Activated gamma-delta T cell (primary cell): ENCODE measurements around the gene ATR.
A peak's percentile ranks its signal among the peaks of the same experiment; 100 is the strongest.
"Not testable (repeated sequence)": the region's sequence is repeated elsewhere in the genome, so short reads cannot be mapped to it uniquely, and the experiment has no call there.

ENCODE experiments used
- DNase-seq: peaks from one replicate; lab custom pipeline; 2025; lab: John Stamatoyannopoulos, UW
- total RNA-seq, 2 donors: gene quantifications; one replicate each; lab custom pipeline; 2026; lab: John Stamatoyannopoulos, UW

ATR gene
- 198 to 221 reads per million in 2 donors for total RNA-seq

DNA sequence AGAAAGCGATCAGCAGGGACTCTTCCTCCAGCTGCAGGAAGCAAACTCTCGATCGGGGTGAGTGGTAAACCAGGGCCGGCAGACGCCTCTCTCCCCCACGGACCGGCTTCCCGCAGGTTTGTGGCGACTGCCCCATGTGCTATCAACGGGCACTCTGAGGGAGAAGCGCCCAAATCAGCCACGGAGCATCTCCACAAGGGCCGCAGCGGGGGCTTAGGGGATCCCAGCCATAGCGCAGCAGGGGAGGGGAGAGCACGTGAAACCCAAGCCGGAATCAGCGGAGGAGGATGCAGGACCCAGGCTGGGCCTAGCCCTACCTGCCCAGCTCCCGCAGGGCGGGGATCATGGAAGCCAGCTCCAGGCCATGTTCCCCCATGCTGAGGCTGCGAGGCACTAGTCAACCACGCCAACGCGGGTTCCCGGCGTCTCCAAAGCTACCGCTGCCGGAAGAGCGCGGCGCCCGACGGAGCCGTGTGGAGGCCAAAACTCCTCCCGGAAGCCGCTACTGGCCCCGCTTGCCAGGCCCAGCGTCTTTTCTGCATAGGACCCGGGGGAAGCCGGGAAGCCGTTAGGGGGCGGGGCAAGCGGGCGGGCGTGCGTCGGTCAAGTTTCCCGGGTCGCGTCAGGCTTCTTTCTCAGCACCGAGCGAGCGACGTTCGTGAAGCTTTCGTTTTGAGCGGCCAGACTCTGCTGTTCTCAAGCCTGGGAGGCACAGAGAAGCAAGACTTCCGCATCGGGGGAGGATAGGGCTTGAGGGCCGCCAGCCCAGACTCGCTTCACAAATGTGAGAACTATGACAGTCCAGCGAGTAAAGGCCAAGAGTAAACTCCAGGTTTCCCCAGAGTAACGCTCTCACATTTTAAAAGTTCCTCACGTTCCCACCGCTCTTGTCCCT is at the start of gene ATR:
Gene ATR, minus strand, starts transcription at position 405 of the 895 bp plus-strand sequence. Its CDS starts 29 bp downstream, at position 376.
- DNase-seq = peak; percentile 86

DNA sequence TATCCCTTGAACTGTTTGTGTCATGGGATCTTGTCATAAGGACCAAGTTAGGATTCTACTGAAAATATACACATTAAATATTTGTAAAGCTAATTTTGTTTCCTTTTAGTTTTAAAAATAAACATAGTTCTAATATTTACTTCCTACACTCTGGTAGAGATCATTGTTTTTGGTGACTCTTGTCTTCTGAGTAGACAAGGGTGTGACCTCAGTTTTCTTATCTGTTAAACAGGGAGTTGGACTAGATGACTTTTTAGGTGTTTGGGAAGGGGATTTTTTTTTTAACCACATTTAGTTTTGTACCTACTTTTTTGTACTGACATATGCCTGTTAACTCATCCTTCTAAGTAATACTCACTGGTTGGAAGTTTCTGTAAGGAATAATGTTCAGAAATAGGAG is 48.4 kb upstream of the ATR start:
- no peak for DNase-seq

DNA sequence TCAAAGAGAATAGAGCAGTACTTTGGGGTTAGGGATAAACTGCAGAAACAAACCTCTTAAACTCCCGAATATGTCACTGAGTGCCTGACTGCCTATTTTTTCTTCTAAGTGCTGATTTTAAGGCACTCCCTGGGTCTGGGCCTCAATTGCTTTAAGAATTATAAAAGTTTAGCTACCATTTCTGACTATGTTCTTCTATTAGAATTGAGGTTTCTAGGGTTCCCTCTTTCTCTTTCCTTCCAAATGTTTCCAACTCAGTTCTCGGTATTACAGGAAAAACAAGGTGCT is 46.6 kb upstream of the ATR start:
- DNase-seq = no peak

DNA sequence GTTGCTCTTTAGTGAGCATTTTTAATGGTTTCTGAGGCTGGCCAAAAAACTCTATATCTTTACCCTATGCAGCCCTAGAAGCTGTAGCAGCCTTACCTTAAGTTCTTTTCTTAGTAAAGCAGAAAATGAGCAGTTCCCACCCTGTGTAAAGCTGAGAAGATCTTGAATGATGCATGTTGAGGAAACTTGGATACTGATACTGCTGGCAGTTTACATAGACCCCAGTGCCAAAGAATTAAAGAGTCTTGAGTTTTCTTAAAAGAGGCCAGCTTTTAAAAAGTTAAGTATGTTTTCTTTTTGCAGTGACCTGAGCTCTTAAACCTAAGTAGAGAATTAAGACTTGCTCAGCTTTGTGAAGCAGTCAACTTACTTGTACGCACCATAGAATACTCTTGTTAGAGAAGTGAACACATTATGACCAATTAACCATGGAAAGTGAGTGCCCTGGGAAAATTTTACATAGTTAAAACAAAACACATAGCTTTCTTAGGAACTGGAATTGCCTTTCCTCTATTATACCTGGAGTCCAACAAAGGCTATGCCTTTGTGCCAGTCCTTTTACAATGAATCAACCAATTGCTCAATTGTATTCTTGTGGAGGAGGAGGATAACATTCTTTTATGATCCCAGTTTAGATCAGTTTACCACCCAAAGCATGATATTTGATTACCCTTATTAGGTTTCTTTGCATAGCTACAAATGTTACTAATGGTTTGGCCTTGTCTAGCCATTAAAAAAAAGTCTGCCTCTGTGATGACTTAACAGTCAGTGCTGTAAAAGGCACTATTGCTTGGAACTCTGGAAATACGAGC is 46.0 kb upstream of the ATR start:
- no peak for DNase-seq

DNA sequence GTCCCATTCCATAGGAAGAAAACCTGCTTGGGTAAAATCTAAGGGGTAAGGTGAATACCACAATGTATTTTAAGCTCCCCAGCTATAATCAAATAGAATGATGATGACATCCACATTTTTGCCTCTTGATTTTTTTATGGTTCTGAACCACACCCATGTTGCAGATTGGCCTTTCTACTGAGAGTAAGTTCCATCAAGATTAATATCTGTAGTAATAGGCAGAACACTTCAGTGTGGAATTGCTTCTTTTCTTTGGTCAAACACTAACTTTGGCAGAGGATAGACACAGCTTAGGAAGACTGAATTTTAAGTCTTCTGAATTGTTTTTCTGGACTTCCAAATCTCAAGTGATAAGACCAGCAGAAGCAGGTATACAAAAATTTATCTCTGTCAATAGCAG is 44.7 kb upstream of the ATR start:
- no peak for DNase-seq

DNA sequence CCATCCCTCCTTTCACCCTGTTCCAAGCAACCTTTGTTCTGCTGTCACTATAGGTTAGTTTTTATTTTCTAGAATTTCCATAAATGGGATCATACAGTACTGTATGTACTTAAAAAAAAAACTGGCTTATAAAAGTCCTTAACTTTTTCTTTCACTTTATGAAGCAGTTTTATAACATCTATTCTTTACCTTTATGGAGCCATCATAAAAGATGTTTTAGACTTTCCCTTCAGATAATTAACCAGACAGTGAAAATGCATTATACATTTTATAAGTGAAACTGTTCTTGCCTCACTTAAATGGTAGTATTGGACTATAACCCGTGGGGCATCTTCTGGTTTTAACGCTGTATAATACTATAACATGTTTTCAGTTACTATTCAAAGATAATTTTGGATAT is 43.9 kb upstream of the ATR start:
- no peak for DNase-seq

DNA sequence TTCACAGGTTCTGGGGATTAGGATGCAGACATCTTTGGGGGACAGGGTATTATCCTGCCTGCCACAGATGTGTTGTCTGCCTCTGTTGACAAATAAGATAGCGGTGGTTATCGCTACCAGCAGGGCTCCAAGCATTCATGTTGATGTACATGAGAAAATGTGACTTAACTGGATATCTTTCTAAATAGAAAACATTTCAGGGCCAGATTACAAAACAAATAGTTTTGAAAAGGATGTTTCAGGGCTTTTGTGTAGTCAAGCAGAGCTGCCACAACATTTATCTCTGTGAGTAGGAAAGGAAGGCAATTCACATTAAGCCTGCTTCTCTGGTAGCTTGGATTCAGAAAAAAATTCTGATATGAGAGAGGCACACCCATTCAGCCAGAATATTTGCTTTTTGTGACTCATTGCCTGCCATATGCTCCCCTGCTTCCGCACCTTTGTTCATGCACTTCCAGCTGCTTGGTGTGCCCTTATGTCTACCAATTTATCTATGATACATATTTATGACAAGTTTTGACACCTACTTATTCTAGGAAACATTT is 40.5 kb upstream of the ATR start:
- DNase-seq = no peak

DNA sequence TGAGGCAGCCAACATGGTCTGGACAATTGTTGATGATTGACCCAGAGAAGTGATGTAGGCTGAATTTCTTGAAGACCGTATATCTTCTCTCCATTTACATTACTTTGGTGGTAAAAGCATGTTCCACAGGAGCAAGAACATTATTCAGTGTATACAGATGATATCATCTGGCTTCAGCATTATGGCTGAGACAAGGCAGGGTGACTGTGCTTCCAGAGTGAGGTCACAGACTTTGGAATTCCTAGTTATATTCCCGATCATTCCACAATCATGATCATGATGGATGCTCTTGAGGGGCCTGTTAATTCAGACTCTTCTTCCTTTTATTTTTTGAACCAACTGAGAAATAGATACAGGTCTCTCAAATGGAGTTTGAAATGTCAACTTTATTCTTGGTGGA is 36.6 kb upstream of the ATR start:
- no peak for DNase-seq

DNA sequence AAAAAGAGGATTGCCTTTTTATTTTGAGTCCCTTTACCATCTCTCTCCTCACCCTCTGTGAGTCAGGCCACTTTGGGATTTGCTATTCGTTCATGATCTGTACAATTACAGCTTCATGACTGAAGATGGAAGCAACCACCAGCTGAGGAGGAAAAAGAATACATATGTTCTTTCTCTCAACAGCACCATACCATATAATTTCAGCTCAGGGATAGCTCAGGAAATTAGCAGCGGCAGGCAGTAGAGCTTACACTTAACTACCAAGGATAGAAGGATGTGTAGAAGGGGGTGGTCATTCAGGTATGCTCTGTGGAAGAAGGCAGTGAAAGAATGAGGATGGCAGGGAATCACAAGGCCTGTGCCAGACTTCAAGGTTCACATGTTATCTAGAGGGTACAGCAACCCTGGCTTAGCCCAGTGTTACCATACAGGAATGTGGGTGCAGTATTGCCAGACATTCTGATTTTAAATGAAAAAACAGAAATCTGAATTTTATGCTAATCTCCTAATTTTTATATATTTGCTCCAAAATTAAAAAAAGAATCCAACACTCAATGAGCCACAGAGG is 35.6 kb upstream of the ATR start:
- DNase-seq = no peak

DNA sequence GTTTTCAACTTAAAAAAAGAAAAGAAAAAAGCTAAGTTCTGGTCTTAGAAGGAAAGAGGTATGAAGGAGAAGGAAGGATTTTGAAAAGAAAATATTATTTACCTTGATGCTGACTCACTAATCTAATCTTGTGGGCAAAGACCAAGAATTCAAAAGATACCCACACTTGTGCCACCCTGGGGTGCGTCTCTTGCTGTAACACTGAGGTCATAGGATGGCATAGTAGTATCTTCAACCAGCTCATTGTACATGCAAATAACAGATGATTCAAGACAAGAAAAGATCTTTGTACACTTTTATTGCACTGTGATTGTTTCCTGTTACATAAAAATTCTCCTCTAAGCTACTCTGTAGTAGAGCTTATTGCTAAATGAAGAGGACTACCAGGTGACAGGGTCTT is 35.0 kb upstream of the ATR start:
- DNase-seq = no peak

DNA sequence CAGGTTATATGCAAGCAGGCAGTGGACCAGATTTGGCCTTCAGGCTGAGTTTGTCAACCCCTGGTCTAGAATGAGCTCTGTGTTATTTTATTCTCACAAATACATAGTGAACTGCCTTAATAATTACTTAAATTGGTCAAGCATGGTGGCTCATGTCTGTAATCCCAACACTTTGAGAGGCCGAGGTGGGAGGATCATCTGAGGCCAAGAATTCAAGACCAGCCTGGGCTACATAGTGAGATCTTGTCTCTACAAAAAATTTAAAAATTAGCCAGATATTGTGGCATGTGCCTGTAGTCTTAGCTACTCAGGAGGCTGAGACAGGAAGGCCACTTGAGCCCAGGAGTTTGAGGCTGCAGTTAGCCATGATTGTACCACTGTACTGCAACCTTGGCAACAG is 32.7 kb upstream of the ATR start:
- no peak for DNase-seq

DNA sequence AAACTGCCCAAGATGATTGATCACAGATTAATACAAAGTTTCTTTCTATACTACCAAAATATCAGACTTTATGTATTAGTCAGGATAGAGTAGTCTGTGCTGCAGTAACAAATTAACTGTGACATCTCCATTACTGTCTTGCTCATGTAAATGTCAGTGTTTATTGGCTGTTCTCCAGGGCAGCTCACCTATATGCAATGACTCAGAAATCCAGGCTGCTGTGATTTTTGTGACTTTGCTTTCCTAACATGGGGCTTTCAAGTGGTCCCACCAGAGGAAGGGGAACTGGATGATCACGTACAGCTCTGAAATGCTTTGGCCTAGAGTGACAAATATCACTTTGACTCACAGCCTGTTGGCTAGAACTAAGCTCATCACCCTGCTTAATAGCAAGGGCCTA is 30.6 kb upstream of the ATR start:
- no peak for DNase-seq

DNA sequence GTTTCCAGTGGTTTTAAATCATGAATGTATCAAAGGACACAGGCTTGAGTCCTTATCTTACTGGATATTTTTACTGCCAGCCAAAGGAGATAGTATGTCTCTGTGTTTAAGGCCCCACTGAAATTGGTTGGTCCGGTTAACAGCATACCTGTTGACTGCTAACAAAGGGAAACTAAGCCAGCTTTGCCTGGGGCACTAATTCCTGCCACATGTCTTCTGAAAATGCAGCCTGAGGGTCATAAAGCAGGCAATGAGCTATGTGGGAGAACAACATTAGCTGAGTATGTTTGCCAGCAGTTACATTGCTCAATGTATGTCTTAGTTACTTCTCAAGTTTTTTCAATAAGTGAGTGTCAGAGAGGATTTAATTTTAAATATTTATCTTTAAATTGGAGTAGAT is 30.1 kb upstream of the ATR start:
- no peak for DNase-seq

DNA sequence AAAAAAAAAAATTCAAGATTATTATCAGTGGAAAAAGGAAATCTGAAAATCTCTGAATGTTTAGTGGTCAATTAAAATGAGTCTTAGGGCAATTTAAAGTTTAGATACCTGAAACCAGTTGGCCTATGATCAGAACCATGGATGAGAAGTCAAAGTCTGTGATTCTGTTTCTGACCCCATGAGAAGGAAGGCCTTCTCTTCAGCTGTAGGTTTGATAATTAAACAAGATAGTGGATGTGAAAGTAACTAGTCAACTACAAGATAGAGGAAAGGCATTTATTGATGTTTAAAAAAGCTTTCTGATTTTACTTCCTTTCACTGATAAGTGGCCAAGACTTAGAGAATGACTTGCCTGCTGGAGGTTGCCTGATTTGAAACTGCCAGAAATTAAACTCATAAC is 26.4 kb upstream of the ATR start:
- DNase-seq = no peak

DNA sequence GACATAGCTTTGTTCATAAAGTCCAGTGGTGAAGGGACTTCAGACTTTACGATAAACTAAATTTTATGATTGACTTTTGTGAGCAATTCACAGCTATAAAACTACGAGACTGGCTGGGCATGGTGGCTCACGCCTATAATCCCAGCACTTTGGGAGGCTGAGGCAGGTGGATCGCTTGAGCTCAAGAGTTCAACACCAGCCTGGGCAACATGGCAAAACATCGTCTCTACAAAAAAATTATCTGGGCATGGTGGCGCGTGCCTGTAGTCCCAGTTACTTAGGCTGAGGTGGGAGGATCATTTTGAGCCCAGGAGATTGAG is 24.8 kb upstream of the ATR start:
- not testable (repeated sequence) for DNase-seq

DNA sequence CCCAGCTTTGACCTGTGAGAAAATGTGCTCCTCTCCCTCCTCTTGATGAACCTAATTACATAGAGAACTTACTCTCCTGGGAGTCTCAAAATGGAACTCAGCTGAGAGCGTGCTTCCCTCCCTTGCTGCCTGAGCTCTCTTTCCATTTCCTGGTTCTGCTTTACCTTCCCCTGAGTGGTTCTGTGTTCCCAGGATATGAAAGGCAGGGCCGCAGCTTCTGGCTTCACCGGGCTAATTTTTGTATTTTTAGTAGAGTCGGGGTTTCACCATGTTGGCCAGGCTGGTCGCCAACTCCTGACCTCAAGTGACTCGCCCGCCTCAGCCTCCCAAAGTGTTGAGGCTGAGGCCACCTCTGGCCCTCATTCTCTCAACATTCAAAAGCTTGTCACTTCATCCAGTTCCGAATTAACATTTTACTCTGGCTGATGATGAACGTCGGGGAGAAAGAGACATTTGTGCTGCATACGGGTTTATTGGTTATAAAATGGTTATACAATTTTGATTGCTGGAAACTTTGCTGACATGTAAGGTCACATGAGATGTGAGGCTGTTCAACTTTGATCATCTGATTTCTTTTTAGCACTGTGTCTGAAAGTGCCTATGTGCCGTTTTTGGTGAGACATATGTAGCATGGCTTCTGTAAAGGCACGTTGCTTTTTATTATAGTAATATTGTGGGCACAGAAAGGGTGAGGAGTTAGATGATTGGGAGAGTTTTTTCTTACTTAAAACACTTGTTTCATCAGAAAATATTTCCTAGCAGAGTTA is 24.3 kb upstream of the ATR start:
- no peak for DNase-seq

DNA sequence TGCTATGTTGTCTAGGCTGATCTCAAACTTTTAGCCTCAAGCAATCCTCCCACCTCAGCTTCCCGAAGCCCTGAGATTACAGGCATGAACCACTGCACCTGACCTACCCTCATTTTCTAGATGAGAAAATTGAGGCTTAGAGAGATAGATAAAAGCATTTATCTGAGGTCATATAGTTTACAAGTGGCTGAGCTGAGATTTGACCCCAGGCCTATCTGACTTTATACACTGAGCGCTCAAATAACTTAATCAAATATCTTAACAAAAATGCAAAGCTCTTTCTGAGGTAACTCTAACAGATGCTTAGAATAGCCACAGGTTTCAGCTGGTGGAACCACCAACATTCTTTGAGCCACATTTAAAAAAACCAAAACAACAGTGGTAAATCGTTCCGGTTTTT is 23.2 kb upstream of the ATR start:
- DNase-seq = no peak

DNA sequence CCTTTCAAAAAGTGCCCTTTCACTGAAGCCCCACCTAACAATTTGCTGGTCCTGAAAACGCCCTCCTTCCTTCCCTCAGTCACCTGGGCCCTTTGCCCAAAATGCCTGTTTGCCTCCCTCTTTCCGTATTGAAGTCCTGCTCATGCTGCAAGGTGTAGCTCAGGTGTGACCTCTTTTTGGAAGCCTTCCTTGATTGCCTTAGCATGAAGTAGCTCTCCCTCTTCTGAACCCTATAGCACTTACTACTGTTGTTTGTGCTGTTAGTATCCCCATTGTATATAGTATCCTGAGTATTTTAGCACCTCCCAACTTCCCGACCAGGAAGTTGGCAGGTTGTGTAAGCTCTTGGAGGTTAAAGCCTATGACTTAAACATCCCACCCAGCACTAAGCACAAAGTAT is 19.4 kb upstream of the ATR start:
- DNase-seq = no peak

DNA sequence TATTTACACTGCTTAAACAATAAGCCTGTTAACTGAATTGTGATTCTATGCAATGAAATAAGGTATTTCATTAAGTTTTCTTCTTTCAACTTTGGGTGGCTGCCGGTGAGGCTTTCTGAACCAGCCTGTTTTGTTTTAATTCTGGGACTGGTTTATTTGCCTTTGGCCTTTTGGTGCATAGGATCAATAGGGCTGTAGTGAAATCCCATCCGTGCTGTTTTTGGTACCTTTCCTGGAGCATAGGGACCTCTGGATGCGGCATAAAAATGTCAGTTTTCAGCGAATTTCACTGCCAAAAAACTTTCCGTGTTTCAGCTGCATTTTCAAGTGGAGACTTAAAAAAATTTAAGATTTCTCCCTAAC is 18.2 kb upstream of the ATR start:
- DNase-seq = no peak

DNA sequence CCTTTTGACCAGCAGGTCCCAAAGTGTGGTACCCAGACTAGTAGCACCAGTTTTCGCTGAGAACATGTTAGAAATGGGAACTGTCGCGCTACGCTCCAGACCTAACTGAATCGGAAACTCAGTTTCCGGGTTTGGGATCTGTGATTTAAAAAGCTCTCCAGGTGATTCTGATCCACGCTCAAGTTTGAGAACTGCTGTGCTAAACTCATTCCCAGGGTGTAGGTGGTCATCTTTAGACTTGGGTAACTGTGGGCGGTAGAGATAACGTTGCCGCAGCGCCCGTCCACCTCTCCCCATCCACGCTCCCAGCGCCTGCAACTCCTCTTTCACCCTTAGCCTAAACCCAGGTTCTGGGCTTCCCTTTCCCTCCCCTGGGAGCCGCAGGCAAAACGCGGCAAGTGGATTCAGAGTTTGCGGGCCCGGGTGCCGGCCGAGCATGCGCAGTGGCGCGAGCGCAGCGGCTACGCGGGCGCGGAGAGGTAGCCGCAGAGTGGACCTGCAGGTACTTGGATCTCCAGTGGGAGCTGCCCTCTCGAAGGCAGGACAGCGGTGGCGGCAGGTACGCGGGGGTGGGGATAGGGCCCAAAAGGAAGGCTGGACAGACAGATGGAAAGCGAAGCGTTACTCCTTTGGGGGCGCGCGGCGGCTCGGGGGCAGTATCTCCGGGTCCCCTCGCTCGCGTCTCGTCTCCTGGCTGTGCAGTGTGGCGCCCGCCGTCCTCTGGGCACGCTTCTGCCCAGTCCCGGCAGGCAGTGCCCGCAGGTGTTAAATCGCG is 17.6 kb upstream of the ATR start, which contains the start of gene PLS1:
Gene PLS1, plus strand, starts transcription at position 443 of the 775 bp plus-strand sequence. CDS start 67,845 bp downstream, outside the sequence.
- DNase-seq = peak; percentile 69

DNA sequence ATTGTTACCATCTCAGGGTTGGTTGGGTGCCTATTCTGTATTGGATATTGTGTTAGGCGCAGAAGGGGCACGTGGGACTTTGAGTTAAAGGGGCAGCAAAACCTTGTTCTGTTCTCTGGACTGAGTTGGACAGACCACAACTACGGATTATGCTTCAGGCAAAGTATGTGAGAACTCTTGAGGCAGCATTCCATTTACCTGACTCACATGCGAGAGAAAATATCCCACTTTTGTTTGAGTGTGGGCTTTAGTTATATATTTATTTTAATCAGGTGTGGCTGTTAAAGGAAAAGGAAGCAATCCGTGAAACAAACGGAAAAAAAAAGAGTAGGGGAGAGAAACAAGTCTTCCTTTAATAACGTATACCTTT is 17.0 kb upstream of the ATR start:
- no peak for DNase-seq
